ENCODE data around the gene RASGRP1.

DNA sequence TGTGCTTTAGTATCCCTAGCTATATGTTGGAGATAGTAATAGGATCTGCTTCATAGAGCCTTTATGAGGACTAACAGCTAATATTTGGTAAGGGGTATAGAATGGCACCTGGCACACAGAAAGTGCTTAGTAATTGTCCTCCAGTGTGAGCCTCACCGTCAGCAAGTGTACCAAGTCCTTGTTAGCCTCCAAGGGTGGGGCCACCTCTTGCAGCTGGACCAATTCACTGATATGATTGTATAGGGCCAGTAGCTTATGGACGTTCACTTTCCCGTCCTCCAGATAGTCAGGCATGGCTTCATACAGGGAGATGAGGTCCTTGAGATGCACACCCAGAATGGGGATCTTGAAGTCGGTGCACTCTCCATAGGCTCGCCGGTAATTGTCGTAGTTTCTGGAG, 57.0 kb downstream of the RASGRP1 start:
- TF ChIP-seq POLR2AphosphoS5 (IDR thresholded peaks at IDR 0.05), result no peak
- no peak for TF ChIP-seq EP300 (IDR thresholded peaks at IDR 0.05)
- TF ChIP-seq CTCF (IDR thresholded peaks at IDR 0.05), result no peak
- TF ChIP-seq POLR2A (IDR thresholded peaks at IDR 0.05), result no peak

Measured in suprapubic skin (tissue), 4 donors.